Liver (tissue), 9 donors: ENCODE results near the gene DMAP1. TPM values are rescaled to one million over a fixed set of nuclear protein-coding genes. Genes with fewer than 3 reads are reported as not detected.

Source experiments
- DNase-seq: peaks from one replicate; pipeline ENCODE4 v3.0.0-alpha.2; 2017; ENCODE audit warnings: low spot score
- H3K27ac ChIP-seq, 2 donors: one replicate each; pipeline ENCODE4 v1.7.0; 2013; ENCODE audit warnings: inconsistent platforms in 2 of 2, low read length in 2 of 2, control low read depth in 1 of 2, low read depth in 1 of 2, mild to moderate bottlenecking in 1 of 2
- H3K27me3 ChIP-seq, 4 donors: one replicate each; pipeline versions ENCODE4 v1.6.1 to v1.7.0; 2013; ENCODE audit warnings: low read length in 3 of 4, inconsistent platforms in 1 of 4, mild to moderate bottlenecking in 1 of 4, moderate library complexity in 1 of 4; ENCODE audit not compliant: control insufficient read depth in 4 of 4, insufficient read depth in 4 of 4
- H3K36me3 ChIP-seq, 4 donors: one replicate each; pipeline versions ENCODE4 v1.6.1 to v1.7.0; 2013; ENCODE audit warnings: low read length in 3 of 4, mild to moderate bottlenecking in 3 of 4, low read depth in 1 of 4, moderate library complexity in 1 of 4; ENCODE audit not compliant: control insufficient read depth in 4 of 4, insufficient read depth in 3 of 4
- H3K4me1 ChIP-seq, 4 donors: one replicate each; pipeline versions ENCODE4 v1.6.1 to v1.7.0; 2013; ENCODE audit warnings: low read length in 3 of 4, mild to moderate bottlenecking in 3 of 4, moderate library complexity in 1 of 4; ENCODE audit not compliant: control insufficient read depth in 4 of 4, insufficient read depth in 4 of 4
- H3K4me3 ChIP-seq, 3 donors: one replicate each; pipeline versions ENCODE4 v1.6.1 to v1.7.0; 2013; ENCODE audit warnings: low read length in 3 of 3, control low read depth in 1 of 3, low read depth in 1 of 3, mild to moderate bottlenecking in 1 of 3
- H3K9ac ChIP-seq, 2 donors: one replicate each; pipeline ENCODE4 v1.7.0; 2013; ENCODE audit warnings: low read length in 2 of 2, mild to moderate bottlenecking in 2 of 2, moderate library complexity in 2 of 2, control low read depth in 1 of 2, low read depth in 1 of 2
- H3K9me3 ChIP-seq, 4 donors: one replicate each; pipeline versions ENCODE4 v1.6.1 to v1.7.0; 2013; ENCODE audit warnings: low read length in 3 of 4; ENCODE audit not compliant: control insufficient read depth in 4 of 4
- ATF3 ChIP-seq: IDR thresholded peaks from 2 replicates; pipeline ENCODE4 v1.6.1; 2016; ENCODE audit warnings: antibody characterized with exemption
- CTCF ChIP-seq: fragments of 150-350 bp; IDR thresholded peaks from 2 replicates; pipeline ENCODE4 v1.5.1; 2017; ENCODE audit warnings: improper control_type of control experiment, low read depth, low read length; ENCODE audit not compliant: missing input control
- EGR1 ChIP-seq, 2 donors: IDR thresholded peaks; 2 replicates each; pipeline ENCODE4 v1.6.1; 2016 to 2018; ENCODE audit warnings: antibody characterized with exemption in 2 of 2, low read depth in 2 of 2
- FOXA1 ChIP-seq: IDR thresholded peaks from 2 replicates; pipeline ENCODE4 v1.6.1; 2016; ENCODE audit warnings: antibody characterized with exemption
- FOXA2 ChIP-seq: IDR thresholded peaks from 2 replicates; pipeline ENCODE4 v1.6.1; 2016; ENCODE audit warnings: antibody characterized with exemption
- HNF4G ChIP-seq: IDR thresholded peaks from 2 replicates; pipeline ENCODE4 v1.6.1; 2016; ENCODE audit warnings: antibody characterized with exemption
- MAX ChIP-seq: IDR thresholded peaks from 2 replicates; pipeline ENCODE4 v1.6.1; 2016; ENCODE audit warnings: antibody characterized with exemption
- NR2F2 ChIP-seq: IDR thresholded peaks from 2 replicates; pipeline ENCODE4 v1.6.1; 2016; ENCODE audit warnings: antibody characterized with exemption
- RAD21 ChIP-seq, 2 donors: IDR thresholded peaks; 2 replicates each; pipeline ENCODE4 v1.6.1; 2016; ENCODE audit warnings: antibody characterized with exemption in 2 of 2, mild to moderate bottlenecking in 2 of 2
- REST ChIP-seq: IDR thresholded peaks from 2 replicates; pipeline ENCODE4 v1.6.1; 2016; ENCODE audit warnings: antibody characterized with exemption, mild to moderate bottlenecking
- RXRA ChIP-seq, 2 donors: IDR thresholded peaks; 2 replicates each; pipeline ENCODE4 v1.6.1; 2017 to 2018; ENCODE audit warnings: antibody characterized with exemption in 2 of 2, mild to moderate bottlenecking in 1 of 2
- TAF1 ChIP-seq: conservative IDR thresholded peaks from 2 replicates; pipeline ENCODE4 v1.6.1; 2016; ENCODE audit warnings: antibody characterized with exemption, mild to moderate bottlenecking
- YY1 ChIP-seq: IDR thresholded peaks from 2 replicates; pipeline ENCODE4 v1.6.1; 2016; ENCODE audit warnings: antibody characterized with exemption, mild to moderate bottlenecking
- ZBTB33 ChIP-seq: IDR thresholded peaks from 2 replicates; pipeline ENCODE4 v1.6.1; 2016; ENCODE audit warnings: antibody characterized with exemption
- WGBS: extraction: QIAGEN DNeasy Blood & Tissue Kit; methylation state at CpG from one replicate; pipeline ENCODE4 v1.1.7; 2013; 5-methylcytosine and 5-hydroxymethylcytosine counted together
- polyA plus RNA-seq, 2 donors: library from polyadenylated mRNA; stranded (reverse) in 1 of 2; unstranded in 1 of 2; fragments of 200-250 nt in 1 of 2; fragments of >200 nt in 1 of 2; fragmentation: Nextera tagmentation in 1 of 2; extraction: Ambion mirVana in 1 of 2; gene quantifications; one replicate each; pipeline versions ENCODE4 v1.2.1 to v1.2.3, GENCODE V29; 2013 to 2015
- total RNA-seq, 2 donors: library from RNA; depleted of rRNA; stranded (reverse); fragments of >200 nt; gene quantifications; one replicate each; pipeline ENCODE4 v1.2.3, GENCODE V29; 2014
- donor health status: healthy.
- donor health status: healthy.
- donor health status: healthy.
- donor health status: healthy.
- donor health status: healthy.

The DMAP1 gene
- total and polyA plus RNA-seq, 4 donors, result 15.3 to 24.8 (median 18.3) TPM

- TF ChIP-seq TAF1, result no peak
- no peak for TF ChIP-seq RXRA (IDR thresholded peaks at IDR 0.05)
- TF ChIP-seq MAX, result no peak
- no peak for TF ChIP-seq ZBTB33
- no peak for TF ChIP-seq HNF4G
- TF ChIP-seq EGR1 (IDR thresholded peaks at IDR 0.05; ENCODE audit: low read depth in 2 of 2), result no peak
- no peak for TF ChIP-seq YY1
- TF ChIP-seq REST, result no peak
- TF ChIP-seq RAD21 (IDR thresholded peaks at IDR 0.05), result no peak
- TF ChIP-seq FOXA2, result no peak
- H3K4me3 ChIP-seq, result no peak overlapping the region
- H3K9ac ChIP-seq, result no peak overlapping the region
- no peak for DNase-seq
- no peaks in the 10 kb centered on the region for H3K4me1 ChIP-seq
- no peaks in the 10 kb centered on the region for H3K36me3 ChIP-seq
- no peaks in the 10 kb centered on the region for H3K9me3 ChIP-seq
- 84% methylated on average over 5 of the region's 5 CpGs for WGBS
- no peaks in the 10 kb centered on the region for H3K27me3 ChIP-seq
- no peak overlapping the region for H3K27ac ChIP-seq
Measured at GRCh38 chr1:44261962-44262361, 48.7 kb downstream of the DMAP1 start.

GRCh38 chr1:44262414-44262813 is 49.1 kb downstream of the DMAP1 start:
- Histone ChIP-seq H3K36me3 (no peaks in the 10 kb centered on the region), H3K9me3 (no peaks in the 10 kb centered on the region), H3K27ac (no peak overlapping the region), H3K9ac (no peak overlapping the region), H3K4me3 (no peak overlapping the region), H3K27me3 (no peaks in the 10 kb centered on the region), H3K4me1 (no peaks in the 10 kb centered on the region)
- no peak for TF ChIP-seq RXRA (IDR thresholded peaks at IDR 0.05)
- TF ChIP-seq FOXA1, result no peak
- TF ChIP-seq EGR1 (IDR thresholded peaks at IDR 0.05; ENCODE audit: low read depth in 2 of 2), result no peak
- TF ChIP-seq REST, result no peak
- TF ChIP-seq CTCF, result no peak
- no peak for TF ChIP-seq NR2F2
- no peak for TF ChIP-seq ZBTB33
- TF ChIP-seq HNF4G, result no peak
- no peak for TF ChIP-seq ATF3
- no peak for TF ChIP-seq MAX
- TF ChIP-seq FOXA2, result no peak
- TF ChIP-seq TAF1, result no peak
- 93% methylated on average over 6 of the region's 6 CpGs for whole genome bisulfite sequencing
- DNase-seq, result no peak
